Inferior parietal cortex (tissue), 1 donor: ENCODE data around the gene SSC4D.
"Not testable (repeated sequence)": the region's sequence is repeated elsewhere in the genome, so short reads cannot be mapped to it uniquely, and the experiment has no call there.

Experiments
- DNase-seq: peaks from one replicate; pipeline ENCODE4 v3.0.0-alpha.2; 2016; ENCODE audit errors: extremely low spot score

Gene SSC4D

GRCh38 chr7:76409537-76409936 lies at the start of gene SSC4D:
TSS of gene SSC4D (minus strand) at chr7:76409697. CDS start at chr7:76404439, 5,258 bp downstream.
- no peak for DNase-seq

GRCh38 chr7:76458504-76458903 lies 49.0 kb upstream of the SSC4D start:
- not testable (repeated sequence) for DNase-seq

- not testable (repeated sequence) for DNase-seq
Measured at GRCh38 chr7:76457017-76457416, 47.5 kb upstream of the SSC4D start.

GRCh38 chr7:76445577-76446008 lies 36.1 kb upstream of the SSC4D start:
- not testable (repeated sequence) for DNase-seq

GRCh38 chr7:76443846-76444245 lies 34.3 kb upstream of the SSC4D start:
- not testable (repeated sequence) for DNase-seq

- DNase-seq, result not testable (repeated sequence)
Measured at GRCh38 chr7:76442664-76443446, 33.4 kb upstream of the SSC4D start.

- DNase-seq, result not testable (repeated sequence)
Measured at GRCh38 chr7:76441792-76442191, 32.3 kb upstream of the SSC4D start.

- not testable (repeated sequence) for DNase-seq
Measured at GRCh38 chr7:76440404-76440803, 30.9 kb upstream of the SSC4D start.

GRCh38 chr7:76439120-76439888 lies 29.8 kb upstream of the SSC4D start:
- not testable (repeated sequence) for DNase-seq

GRCh38 chr7:76437873-76438272 lies 28.4 kb upstream of the SSC4D start:
- DNase-seq, result peak; percentile 57

- DNase-seq, result no peak
Measured at GRCh38 chr7:76430836-76431235, 21.3 kb upstream of the SSC4D start.

- DNase-seq, result no peak
Measured at GRCh38 chr7:76430211-76430610, 20.7 kb upstream of the SSC4D start.

- DNase-seq, result no peak
Measured at GRCh38 chr7:76428868-76429805, 19.6 kb upstream of the SSC4D start.

GRCh38 chr7:76428149-76428823 lies 18.8 kb upstream of the SSC4D start:
- no peak for DNase-seq

- no peak for DNase-seq
Measured at GRCh38 chr7:76427635-76428034, 18.1 kb upstream of the SSC4D start.

GRCh38 chr7:76426246-76426645 lies 16.7 kb upstream of the SSC4D start:
- DNase-seq, result no peak

GRCh38 chr7:76425558-76425957 lies 16.1 kb upstream of the SSC4D start:
- not testable (repeated sequence) for DNase-seq

- DNase-seq, result no peak
Measured at GRCh38 chr7:76425156-76425555, 15.7 kb upstream of the SSC4D start.

- no peak for DNase-seq
Measured at GRCh38 chr7:76424413-76425111, 15.1 kb upstream of the SSC4D start, which contains the start of gene ZP3. TSS of gene ZP3 (plus strand) at chr7:76424950. CDS start at chr7:76424965, 15 bp downstream.

- DNase-seq, result no peak
Measured at GRCh38 chr7:76423666-76424412, 14.3 kb upstream of the SSC4D start.
